GM18909 (cell line): ENCODE results near the gene DMRT1.

Experiments used
- ATAC-seq: cut with Tn5 transposase; IDR thresholded peaks from one replicate; pipeline ENCODE4 v1.9.1; 2021; ENCODE audit warnings: mild to moderate bottlenecking; ENCODE audit not compliant: unreplicated experiment, poor library complexity

Gene DMRT1

GRCh38 chr9:841371-842209 is at the start of gene DMRT1:
Gene DMRT1 (plus strand): TSS chr9:841697. CDS start chr9:841839, 142 bp downstream.
- ATAC-seq, result no peak

- no peak for ATAC-seq
These were observed 48.9 kb upstream of the DMRT1 start for GRCh38 chr9:792331-793260.

DNA sequence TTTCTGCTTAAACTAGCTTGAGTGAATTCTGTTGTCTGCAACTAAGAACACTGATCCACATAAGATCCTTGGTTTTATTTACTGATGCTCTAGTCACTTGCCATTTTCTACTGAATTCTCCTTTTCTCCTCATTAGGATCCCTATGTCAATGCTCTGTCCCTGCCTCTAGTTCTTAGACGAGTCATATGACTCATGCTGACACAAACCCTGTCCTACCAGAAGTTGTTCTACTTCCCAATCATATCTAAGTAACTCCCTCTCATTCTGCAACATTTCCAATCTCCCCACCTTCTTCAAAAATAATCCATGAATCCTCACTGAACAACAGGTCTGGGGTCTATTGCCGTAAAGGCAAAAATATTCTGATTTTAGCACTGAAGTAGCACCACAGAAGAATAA is 47.1 kb upstream of the DMRT1 start:
- no peak for ATAC-seq

DNA sequence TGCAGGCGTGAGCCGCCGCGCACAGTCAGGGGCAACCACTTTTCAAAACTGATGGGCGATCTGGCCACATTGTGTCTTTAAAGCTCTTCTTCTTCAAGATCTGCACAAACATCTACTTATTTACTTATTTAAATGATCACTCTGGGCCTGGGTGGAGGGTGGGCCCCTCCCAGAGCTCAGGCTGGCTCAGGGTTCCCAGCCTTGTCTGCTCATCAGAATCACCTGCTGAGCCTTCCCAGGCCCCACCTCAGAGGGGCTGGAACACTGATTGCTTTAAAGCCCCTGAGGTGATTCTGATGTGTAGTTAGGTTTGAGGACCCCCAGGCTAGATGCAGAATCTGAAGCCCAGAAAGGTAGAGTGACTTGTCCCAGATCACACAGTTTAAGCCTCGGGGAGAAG is 45.6 kb upstream of the DMRT1 start:
- no peak for ATAC-seq

DNA sequence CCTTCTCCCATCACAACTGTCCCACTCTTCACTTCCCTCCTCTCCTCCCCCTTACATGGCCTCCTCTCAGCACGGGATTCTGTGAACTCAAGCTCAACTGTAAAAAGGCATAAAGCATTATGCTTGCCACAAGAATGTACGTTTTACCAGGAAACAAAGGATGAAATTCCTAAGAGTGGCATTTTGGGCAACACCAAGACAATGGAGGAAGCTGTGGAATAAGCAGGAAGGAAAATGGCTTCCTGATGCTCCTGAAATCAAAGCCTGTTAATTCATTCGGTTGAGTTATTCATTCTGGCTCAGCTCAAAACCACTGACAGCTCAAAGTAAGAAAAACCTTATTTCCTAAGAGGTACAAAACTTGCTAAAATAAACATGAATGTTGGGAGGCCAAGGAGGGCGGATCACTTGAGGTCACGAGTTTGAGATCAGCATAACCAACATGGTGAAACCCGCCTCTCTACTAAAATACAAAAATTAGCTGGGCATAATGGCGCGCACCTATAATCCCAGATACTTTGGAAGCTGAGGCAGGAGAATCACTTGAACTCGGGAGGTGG is 40.8 kb upstream of the DMRT1 start:
- ATAC-seq, result no peak

DNA sequence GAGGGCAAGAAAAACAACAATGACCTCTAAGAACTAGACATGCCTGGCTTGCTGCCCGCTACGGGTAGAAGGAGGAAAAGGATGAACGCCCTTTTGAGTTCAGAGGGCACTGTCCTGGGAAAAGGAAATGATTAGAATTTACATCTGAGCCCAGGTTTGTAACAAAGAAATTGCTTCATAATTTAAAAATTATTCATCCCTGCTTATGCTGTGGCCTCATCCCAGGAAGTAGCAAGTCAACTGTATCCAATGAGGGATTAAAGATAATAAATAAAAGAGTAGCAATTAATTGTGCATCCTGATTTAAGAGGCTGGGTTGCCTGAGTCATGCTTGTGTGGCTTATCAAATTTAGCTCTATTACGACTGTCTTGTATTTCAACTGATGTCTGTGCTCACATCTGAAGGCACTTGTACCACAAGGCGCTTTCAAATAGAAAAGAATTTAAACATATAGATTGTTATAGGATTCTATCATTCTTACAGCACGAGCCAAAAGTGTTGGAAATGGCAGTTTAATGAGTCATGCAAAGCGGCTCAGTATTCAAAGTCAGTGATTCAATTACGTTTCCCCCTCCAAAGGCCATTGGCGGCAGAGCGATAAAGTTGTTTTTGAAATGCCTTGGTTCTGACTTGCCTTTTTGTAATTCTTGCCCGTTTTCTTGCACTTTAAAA is 40.0 kb upstream of the DMRT1 start:
- no peak for ATAC-seq

DNA sequence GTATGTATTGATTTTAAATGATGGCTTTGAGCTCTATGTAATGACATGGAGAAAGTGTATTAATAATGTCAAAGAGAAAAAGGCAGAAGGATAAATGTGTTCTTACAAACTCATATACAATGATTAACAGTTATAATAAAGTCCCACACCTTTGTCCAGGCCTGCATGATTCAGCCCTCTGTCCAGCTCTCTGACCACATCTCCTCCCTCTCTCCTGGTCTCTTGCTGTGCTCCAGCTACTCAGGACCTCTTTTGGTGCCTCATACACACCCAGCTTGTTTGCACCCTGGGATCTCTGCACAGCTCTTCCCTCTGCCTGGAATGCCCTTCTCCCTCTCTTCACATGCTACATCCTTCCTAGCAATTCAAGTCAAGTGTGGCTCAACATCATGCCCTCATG is 37.5 kb upstream of the DMRT1 start:
- no peak for ATAC-seq

DNA sequence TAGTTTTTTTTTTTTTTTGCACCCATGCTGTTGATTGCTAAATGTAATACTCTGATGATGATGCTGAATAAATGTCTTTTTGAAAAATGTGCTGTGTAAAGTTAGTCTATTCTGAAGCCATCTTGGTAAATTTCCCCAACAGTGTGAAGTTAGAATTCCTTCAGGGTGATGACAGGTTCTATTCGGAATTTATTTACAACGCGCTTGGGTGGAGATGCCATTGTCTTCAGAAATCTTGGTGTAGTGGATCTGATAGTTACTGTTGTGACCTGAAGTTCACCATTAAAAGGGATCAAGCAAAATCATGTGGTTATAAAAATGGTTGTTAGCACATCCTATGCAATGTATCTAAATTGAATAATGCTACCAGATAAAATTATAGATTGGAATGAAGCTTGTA is 36.3 kb upstream of the DMRT1 start:
- ATAC-seq, result no peak

- no peak for ATAC-seq
These were observed 35.0 kb upstream of the DMRT1 start for GRCh38 chr9:806285-807156.

GRCh38 chr9:811106-811531 is 30.4 kb upstream of the DMRT1 start:
- no peak for ATAC-seq

DNA sequence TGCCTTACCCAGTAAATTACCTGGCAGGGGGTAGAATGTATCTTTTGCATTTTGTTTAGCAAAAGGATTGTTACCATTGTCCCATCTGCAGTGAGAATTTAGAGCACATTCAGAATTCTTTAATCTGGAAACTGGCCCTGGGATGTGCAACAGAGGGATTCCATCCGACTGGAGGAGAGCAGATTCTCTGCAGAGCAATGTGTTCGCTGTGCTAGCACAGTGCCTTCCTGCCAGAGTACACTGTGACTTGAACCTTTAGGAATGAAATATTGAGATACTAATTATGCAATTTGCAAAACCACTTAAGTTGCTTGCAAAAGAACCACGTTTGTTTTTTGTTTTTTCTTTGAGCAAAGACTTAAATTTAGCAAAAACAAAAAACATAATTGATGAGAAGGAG is 22.5 kb upstream of the DMRT1 start:
- ATAC-seq, result no peak

DNA sequence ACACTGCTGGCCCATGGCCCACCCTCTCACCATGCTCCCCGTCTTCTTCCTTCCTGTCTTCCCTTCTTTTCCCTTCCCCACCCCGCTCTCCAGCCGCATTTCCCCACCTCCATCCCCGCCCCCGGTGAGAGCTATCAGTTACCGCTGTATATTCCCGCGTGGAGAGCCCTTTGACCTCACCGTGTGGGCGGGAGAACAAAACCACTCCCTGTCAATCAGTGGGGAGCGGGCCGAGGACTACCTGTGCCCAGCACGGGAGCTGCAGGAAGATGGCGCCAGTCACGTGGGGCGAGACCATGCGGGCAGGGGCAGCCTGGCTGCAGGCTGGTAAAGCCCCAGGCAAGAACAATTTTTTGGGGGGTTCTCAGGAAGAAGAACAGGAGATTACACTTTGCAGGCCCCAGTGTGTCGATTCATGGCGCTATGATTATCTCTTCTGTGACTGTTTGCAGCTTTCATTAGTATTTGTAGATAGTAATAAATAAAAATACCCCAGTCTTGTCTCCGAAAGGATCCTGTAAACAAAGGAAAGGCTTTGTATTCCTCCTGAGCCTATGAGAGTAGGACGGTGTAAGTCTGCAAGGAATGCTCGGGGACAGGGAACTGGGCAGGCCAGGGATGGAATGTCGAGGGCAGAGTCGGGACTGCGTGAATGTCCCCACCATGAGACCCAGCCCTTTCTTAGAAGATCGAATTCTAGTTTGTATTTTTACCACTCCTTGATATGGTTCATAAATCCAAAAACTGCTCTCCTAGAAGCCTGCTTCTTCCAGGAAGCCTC is 14.8 kb upstream of the DMRT1 start:
- no peak for ATAC-seq

- no peak for ATAC-seq
These were observed 1.2 kb upstream of the DMRT1 start for GRCh38 chr9:840343-840742.

DNA sequence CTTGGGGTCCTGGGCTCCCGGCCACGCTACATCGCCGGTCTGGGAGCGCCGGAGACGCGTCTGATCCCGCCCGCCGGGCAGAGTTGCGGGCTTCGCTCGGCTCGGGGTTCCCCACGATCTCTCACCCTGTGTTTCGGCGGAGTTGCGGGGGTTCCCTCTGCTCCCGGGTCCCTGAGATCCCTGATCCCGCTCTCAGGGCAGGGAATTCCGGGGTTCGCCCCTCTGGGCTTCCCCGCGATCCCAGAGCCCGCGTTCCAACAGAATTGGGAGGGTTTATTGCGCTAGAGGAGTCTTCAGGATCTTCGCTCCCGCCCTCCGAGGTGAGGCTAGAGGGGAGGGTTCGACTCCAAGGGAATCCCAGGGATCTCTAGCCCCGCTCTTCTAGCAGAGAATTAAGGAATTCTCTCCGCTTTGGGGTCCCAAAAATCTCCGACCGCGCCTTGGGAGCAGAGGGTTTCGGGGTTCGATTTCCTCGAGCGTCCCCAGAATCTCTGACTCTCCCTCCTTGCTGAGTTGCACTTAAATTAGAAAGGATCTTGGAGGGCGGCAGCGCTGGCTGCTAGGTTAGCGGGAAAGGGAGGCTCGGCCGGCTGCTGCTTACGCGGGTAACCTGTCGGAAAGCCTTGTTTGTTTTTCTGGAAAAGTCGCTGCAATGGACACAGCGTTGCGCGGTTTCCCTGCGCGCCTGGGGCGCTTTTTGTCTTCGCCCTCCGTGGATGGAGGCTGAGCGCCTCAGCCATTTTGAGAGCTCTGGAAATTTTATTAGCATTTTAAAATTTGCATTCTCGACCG is 1.3 kb downstream of the DMRT1 start:
- ATAC-seq, result no peak

GRCh38 chr9:843427-843785 is 1.9 kb downstream of the DMRT1 start:
- ATAC-seq, result no peak

DNA sequence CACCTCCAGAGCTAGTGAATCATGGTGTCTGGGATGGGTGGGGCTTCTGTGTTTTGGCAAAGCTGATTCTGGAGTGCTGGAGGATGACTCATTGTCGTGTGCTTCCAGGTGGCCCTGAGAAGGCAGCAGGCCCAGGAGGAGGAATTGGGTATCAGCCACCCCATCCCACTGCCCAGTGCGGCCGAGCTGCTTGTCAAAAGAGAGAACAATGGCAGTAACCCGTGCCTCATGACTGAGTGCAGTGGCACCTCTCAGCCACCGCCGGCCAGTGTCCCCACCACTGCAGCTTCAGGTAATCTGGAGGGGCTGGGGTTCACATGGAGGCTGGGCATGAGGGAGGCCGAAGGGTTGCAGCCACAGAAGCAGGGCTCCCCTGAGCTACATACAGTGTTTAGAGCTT is 5.4 kb downstream of the DMRT1 start:
- no peak for ATAC-seq

DNA sequence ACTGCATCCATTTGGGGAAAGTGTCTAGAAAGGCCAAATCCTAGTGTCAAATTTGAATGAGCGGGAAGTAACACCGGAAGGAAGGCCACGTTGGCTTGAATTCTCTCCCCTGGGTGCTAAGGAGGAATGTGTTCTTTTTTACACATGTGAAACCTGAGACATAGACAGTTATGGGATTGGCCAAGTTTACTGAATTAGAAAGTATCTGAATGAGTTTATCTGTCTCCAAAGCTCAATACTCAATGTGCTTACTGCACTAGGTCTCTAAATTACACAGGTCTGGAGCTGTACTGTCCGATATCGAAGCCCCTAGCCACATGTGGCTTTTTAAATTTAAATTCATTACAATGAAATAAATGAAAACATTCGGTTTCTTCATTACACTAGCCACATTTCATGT is 6.0 kb downstream of the DMRT1 start:
- no peak for ATAC-seq

DNA sequence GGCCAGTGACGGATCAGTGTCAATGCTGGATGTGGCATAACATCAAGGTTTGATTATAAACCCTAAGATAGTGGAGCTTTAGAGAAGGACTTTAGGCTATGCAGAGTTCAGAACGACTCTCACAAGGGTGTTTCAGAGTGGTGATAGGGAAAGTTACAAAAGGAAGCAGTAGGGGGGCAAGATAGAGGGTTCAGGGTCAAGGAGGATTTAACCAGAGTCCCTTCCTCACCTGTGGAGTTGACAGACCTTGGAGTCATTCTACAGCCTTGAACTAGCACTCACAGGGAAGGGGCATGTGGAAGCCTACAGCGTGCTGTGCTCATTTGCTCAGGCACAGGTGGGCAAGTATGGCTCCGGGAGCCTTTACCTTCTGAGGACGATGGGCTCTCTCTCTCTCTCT is 7.9 kb downstream of the DMRT1 start:
- ATAC-seq, result no peak
